Suprapubic skin (tissue), 4 donors: ENCODE results near the gene KCTD5. TPM values are rescaled to one million over a fixed set of nuclear protein-coding genes. Genes with fewer than 3 reads are reported as not detected.
A peak's percentile ranks its signal among the peaks of the same experiment; 100 is the strongest.
"Not testable (repeated sequence)": the region's sequence is repeated elsewhere in the genome, so short reads cannot be mapped to it uniquely, and the experiment has no call there.

Experiments
- DNase-seq, 2 donors: peaks; one replicate each; pipeline ENCODE4 v3.0.0-alpha.2; 2019; ENCODE audit warnings: low spot score in 2 of 2
- H3K27ac ChIP-seq: fragments of 200-600 bp; sonication (generic); one replicate; pipeline ENCODE4 v1.5.1; 2019
- H3K27me3 ChIP-seq: fragments of 200-600 bp; sonication (generic); one replicate; pipeline ENCODE4 v1.5.1; 2019
- H3K36me3 ChIP-seq: fragments of 200-600 bp; sonication (generic); one replicate; pipeline ENCODE4 v1.5.1; 2019
- H3K4me1 ChIP-seq: fragments of 200-600 bp; sonication (generic); one replicate; pipeline ENCODE4 v1.5.1; 2019
- H3K4me3 ChIP-seq: fragments of 200-600 bp; sonication (generic); one replicate; pipeline ENCODE4 v1.5.1; 2019; ENCODE audit warnings: mild to moderate bottlenecking
- H3K9me3 ChIP-seq: fragments of 200-600 bp; sonication (generic); one replicate; pipeline ENCODE4 v1.5.1; 2019
- CTCF ChIP-seq, 2 donors: fragments of 200-600 bp in 1 of 2; fragments of 450-650 bp in 1 of 2; sonication (generic) in 1 of 2; IDR thresholded peaks; one replicate each; pipeline ENCODE4 v1.5.1; 2016 to 2019; ENCODE audit warnings: antibody characterized with exemption in 2 of 2, mild to moderate bottlenecking in 1 of 2, moderate library complexity in 1 of 2
- EP300 ChIP-seq: sonication (generic); formaldehyde crosslinking; IDR thresholded peaks from one replicate; pipeline ENCODE4 v1.6.1; 2017; ENCODE audit warnings: antibody characterized with exemption
- POLR2A ChIP-seq, 2 donors: fragments of 450-650 bp; IDR thresholded peaks; one replicate each; pipeline ENCODE4 v1.6.1; 2017; ENCODE audit warnings: antibody characterized with exemption in 2 of 2, mild to moderate bottlenecking in 2 of 2, moderate library complexity in 2 of 2
- POLR2AphosphoS5 ChIP-seq, 3 donors: sonication (generic); formaldehyde crosslinking; IDR thresholded peaks; one replicate each; pipeline ENCODE4 v1.6.1; 2017; ENCODE audit warnings: antibody characterized with exemption in 3 of 3
- WGBS: methylation state at CpG from one replicate; pipeline ENCODE4 v1.1.5; 2018; 5-methylcytosine and 5-hydroxymethylcytosine counted together
- total RNA-seq, 4 donors: library from RNA; depleted of rRNA; stranded (reverse); fragments of >200 nt; gene quantifications; one replicate each; pipeline ENCODE4 v1.1.0, GENCODE V29; 2016

The KCTD5 gene
- total RNA-seq, 4 donors from 2014 or later = 46.3 to 84.4 (median 53.0) TPM

GRCh38 chr16:2656985-2657384, 25.3 kb upstream of the KCTD5 start:
- Histone ChIP-seq H3K27ac (no peak overlapping the region), H3K27me3 (no peaks in the 10 kb centered on the region), H3K9me3 (no peaks in the 10 kb centered on the region), H3K4me1 (no peaks in the 10 kb centered on the region), H3K4me3 (no peak overlapping the region), H3K36me3 (peaks cover 2% of the 10 kb centered on the region)
- WGBS = 68% methylated on average over 2 of the region's 2 CpGs
- no peak for DNase-seq
- TF ChIP-seq EP300 = no peak
- no peak for TF ChIP-seq POLR2AphosphoS5 (IDR thresholded peaks at IDR 0.05)
- TF ChIP-seq POLR2A (IDR thresholded peaks at IDR 0.05) = no peak
- TF ChIP-seq CTCF (IDR thresholded peaks at IDR 0.05) = no peak

GRCh38 chr16:2657803-2658202, 24.5 kb upstream of the KCTD5 start:
- not testable (repeated sequence) for H3K4me3 ChIP-seq, DNase-seq, H3K9me3 ChIP-seq, H3K36me3 ChIP-seq, H3K4me1 ChIP-seq, H3K27me3 ChIP-seq, H3K27ac ChIP-seq
- WGBS = no CpG with 5 or more reads among the region's 17 CpGs

GRCh38 chr16:2659560-2659959, 22.8 kb upstream of the KCTD5 start:
- not testable (repeated sequence) for H3K36me3 ChIP-seq, H3K4me3 ChIP-seq, H3K27ac ChIP-seq, H3K9me3 ChIP-seq, H3K27me3 ChIP-seq, DNase-seq
- 75% methylated on average over 7 of the region's 8 CpGs for WGBS
- H3K4me1 ChIP-seq = peaks cover 12% of the 10 kb centered on the region

- H3K4me3 ChIP-seq, H3K9me3 ChIP-seq, H3K36me3 ChIP-seq, H3K27ac ChIP-seq, H3K27me3 ChIP-seq, DNase-seq: not testable (repeated sequence)
- H3K4me1 ChIP-seq = peaks cover 15% of the 10 kb centered on the region
- WGBS = 90% methylated on average over 10 of the region's 11 CpGs
Measured at GRCh38 chr16:2660014-2660662, 22.2 kb upstream of the KCTD5 start.

DNA sequence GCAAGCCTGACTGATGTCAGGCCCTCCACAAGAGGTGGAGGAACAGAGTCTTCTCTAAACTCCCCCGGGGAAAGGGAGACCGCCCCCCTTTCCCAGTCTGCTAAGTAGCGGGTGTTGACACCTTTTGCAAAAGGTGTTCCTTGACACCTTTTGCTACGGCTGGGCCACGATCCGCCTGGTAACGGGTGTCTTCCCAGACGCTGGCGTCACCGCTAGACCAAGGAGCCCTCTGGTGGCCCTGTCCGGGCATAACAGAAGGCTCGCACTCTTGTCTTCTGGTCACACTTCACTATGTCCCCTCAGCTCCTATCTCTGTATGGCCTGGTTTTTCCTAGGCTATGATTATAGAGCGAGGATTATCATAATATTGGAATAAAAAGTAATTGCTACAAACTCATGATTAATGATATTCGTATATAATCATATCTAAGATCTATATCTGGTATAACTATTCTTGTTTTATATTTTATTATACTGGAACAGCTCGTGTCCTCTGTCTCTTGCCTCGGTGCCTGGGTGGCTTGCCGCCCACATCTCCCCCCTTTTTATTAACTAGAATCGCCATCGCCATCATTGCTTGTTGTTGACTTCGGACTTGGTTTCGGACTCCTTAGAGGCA, 21.5 kb upstream of the KCTD5 start:
- not testable (repeated sequence) for DNase-seq, H3K27me3 ChIP-seq, H3K9me3 ChIP-seq, H3K4me3 ChIP-seq, H3K36me3 ChIP-seq, H3K27ac ChIP-seq
- peak; percentile 31 to 50 for TF ChIP-seq CTCF (IDR thresholded peaks at IDR 0.05)
- peaks cover 19% of the 10 kb centered on the region for H3K4me1 ChIP-seq
- 43% methylated on average over 14 of the region's 21 CpGs for WGBS

GRCh38 chr16:2663553-2664546, 18.5 kb upstream of the KCTD5 start:
- DNase-seq = no peak
- WGBS = 31% methylated on average over 23 of the region's 23 CpGs

More at GRCh38 chr16:2663553-2664546, 18.5 kb upstream of the KCTD5 start:
- TF ChIP-seq CTCF (IDR thresholded peaks at IDR 0.05) (no peak), POLR2AphosphoS5 (IDR thresholded peaks at IDR 0.05) (no peak), EP300 (no peak), POLR2A (IDR thresholded peaks at IDR 0.05) (no peak)
- peaks cover 19% of the 10 kb centered on the region for H3K4me1 ChIP-seq
- H3K27ac ChIP-seq = peak overlapping the region; percentile 84
- no peaks in the 10 kb centered on the region for H3K9me3 ChIP-seq
- H3K36me3 ChIP-seq = peaks cover 10% of the 10 kb centered on the region
- H3K27me3 ChIP-seq = no peaks in the 10 kb centered on the region
- H3K4me3 ChIP-seq = no peak overlapping the region
